Colonic mucosa (tissue), 4 donors: Measurements from ENCODE around the gene SPDYE16. TPM values are rescaled to one million over a fixed set of nuclear protein-coding genes. Genes with fewer than 3 reads are reported as not detected.
"Not testable (repeated sequence)": the region's sequence is repeated elsewhere in the genome, so short reads cannot be mapped to it uniquely, and the experiment has no call there.

Source experiments
- DNase-seq: peaks from one replicate; pipeline ENCODE4 v3.0.0-alpha.2; 2020
- H3K27ac ChIP-seq: fragments of 200-600 bp; one replicate; pipeline ENCODE4 v1.8.0; 2021
- H3K27me3 ChIP-seq: fragments of 200-600 bp; one replicate; pipeline ENCODE4 v1.8.0; 2021
- H3K36me3 ChIP-seq: fragments of 200-600 bp; one replicate; pipeline ENCODE4 v1.8.0; 2021
- H3K4me1 ChIP-seq: fragments of 200-600 bp; one replicate; pipeline ENCODE4 v1.8.0; 2021; ENCODE audit warnings: mild to moderate bottlenecking
- H3K4me3 ChIP-seq: fragments of 200-600 bp; one replicate; pipeline ENCODE4 v1.8.0; 2021
- H3K9ac ChIP-seq, 2 donors: one replicate each; pipeline ENCODE4 v1.7.0; 2013; ENCODE audit warnings: control low read depth in 2 of 2, low read depth in 2 of 2, low read length in 2 of 2
- H3K9me3 ChIP-seq: fragments of 200-600 bp; one replicate; pipeline ENCODE4 v1.8.0; 2021
- intact Hi-C: fragments of 100-400 bp; cut with DNase I; formaldehyde crosslinking; loops from one replicate; pipeline ENCODE4 v1.14.1; 2022
- total RNA-seq, 2 donors: library from RNA; stranded (reverse); fragmentation: NEBNext Ultra II Directional in 1 of 2; extraction: Animal tissue kit (Norgen Biotek cat#: 25700) in 1 of 2; gene quantifications; one replicate each; pipeline ENCODE4 v1.2.1, GENCODE V29; 2021
- donor health status: healthy.
- donor health status: DM: no; HTN: no; CAD: no.
- donor health status: DM: no; HTN: no; CAD: no.

SPDYE16 gene
- total RNA-seq, 2 donors from 2014 or later = not detected

DNA sequence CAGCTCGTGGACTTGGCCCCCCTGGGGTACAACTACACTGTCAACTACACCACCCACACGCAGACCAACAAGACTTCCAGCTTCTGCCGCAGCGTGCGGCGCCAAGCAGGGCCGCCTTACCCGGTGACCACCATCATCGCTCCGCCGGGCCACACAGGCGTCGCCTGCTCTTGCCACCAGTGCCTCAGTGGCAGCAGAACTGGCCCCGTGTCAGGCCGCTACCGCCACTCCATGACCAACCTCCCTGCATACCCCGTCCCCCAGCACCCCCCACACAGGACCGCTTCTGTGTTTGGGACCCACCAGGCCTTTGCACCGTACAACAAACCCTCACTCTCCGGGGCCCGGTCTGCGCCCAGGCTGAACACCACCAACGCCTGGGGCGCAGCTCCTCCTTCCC lies 60.4 kb downstream of the SPDYE16 start:
- H3K4me3 ChIP-seq, H3K27ac ChIP-seq, H3K36me3 ChIP-seq, intact Hi-C loops, H3K9me3 ChIP-seq, H3K27me3 ChIP-seq, H3K9ac ChIP-seq, H3K4me1 ChIP-seq, DNase-seq: not testable (repeated sequence)

Other genes with a start within 250 kb of the SPDYE16 start
- 100 to 1,000 TPM; 539 to 844 TPM for gene HSPB1, start 240.6 kb downstream of the SPDYE16 start, total RNA-seq
- gene YWHAG, start 184.3 kb downstream of the SPDYE16 start, total RNA-seq = 100 to 1,000 TPM; 104 to 121 TPM
- under 1 TPM; 0.42 to 0.45 TPM for gene SSC4D, start 133.6 kb downstream of the SPDYE16 start, total RNA-seq
- 10 to 100 TPM in 1 of 2 donors, 1 to 10 TPM in 1; 4.8 to 13.9 TPM for gene ZP3, start 118.3 kb downstream of the SPDYE16 start, total RNA-seq
- gene DTX2, start 81.6 kb downstream of the SPDYE16 start, total RNA-seq = 10 to 100 TPM; 61.7 to 91.1 TPM
- 1 to 10 TPM in 1 of 2 donors, under 1 TPM in 1; 0.72 to 2.6 TPM for gene UPK3B, start 32.7 kb downstream of the SPDYE16 start, total RNA-seq
- 10 to 100 TPM in 1 of 2 donors, 1 to 10 TPM in 1; 6.5 to 21.1 TPM for gene POMZP3, start 84.0 kb upstream of the SPDYE16 start, total RNA-seq